Measurements from ENCODE around the gene TBX10. TPM values are rescaled to one million over a fixed set of nuclear protein-coding genes. Genes with fewer than 3 reads are reported as not detected.
"Not testable (repeated sequence)": the region's sequence is repeated elsewhere in the genome, so short reads cannot be mapped to it uniquely, and the experiment has no call there.

The TBX10 gene
- total RNA-seq, 1 donor from 2014 or later: not detected

- DNase-seq (ENCODE audit: low read depth): no peak
Observed at GRCh38 chr11:67645521-67646461, 6.2 kb upstream of the TBX10 start.

GRCh38 chr11:67644472-67645418 lies 5.2 kb upstream of the TBX10 start:
- DNase-seq (ENCODE audit: low read depth): no peak

DNA sequence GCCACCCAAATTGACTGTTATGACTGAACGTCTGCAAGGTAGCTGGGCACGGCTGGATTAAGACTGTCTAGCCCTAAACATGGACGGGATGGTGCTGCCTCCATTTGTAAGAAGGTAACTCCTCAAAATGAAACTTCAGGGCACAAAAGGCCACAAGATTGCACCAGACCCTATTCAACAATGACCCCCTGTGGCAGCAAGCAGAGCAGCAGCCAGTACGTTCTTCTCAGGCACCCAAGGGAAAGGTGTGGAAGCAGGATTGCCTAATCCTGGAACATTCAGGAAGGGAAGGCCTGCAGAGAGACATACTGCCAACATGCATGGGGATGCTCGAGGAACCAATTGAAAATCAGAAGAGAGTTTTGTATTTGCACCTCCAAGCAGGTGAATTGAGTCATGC lies 4.5 kb upstream of the TBX10 start:
- peak; percentile 13 for DNase-seq (ENCODE audit: low read depth)

- no peak for DNase-seq (ENCODE audit: low read depth)
Observed at GRCh38 chr11:67642173-67643120, 2.9 kb upstream of the TBX10 start.

- DNase-seq (ENCODE audit: low read depth): no peak
Observed at GRCh38 chr11:67641338-67642172, 2.0 kb upstream of the TBX10 start.

- DNase-seq (ENCODE audit: low read depth): no peak
Observed at GRCh38 chr11:67640758-67641337, 1.3 kb upstream of the TBX10 start.

DNA sequence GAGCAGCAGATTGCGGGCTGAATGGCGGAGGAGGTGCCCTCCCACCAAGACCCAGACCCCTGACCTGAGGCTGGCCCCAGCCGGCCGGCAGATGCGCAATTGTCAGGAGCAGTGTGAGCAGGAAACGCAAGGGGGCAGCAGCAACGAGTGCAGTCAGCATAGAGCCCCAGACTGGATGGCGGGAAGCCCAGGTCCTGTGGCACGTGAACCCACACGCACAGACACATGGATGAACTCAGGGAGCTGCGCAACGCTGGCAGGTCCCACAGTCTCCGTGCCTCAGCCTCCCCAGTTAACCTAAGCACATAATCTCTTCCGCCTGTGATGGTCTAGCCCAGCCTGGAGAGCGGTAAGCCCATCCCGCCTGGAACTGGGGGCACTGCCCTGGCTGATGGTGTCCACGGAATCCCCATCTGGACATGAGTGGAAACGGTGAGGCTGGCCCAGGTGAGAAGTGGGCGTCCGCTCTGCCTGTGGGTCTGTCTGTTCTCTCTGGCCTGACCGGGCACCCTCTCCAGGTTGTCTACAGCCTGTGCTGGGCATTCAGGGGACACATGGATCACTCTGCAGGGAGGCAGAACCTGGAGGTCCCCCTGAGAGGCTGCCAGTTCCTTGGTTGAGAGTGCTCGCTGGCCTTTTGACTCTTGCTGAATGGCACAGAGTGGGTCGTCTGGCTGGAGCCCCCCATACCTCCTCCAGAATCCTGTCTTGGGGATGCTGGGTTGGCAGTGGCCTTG lies 626 bp upstream of the TBX10 start:
- peak; percentile 23 for DNase-seq (ENCODE audit: low read depth)

GRCh38 chr11:67638535-67639437 lies 777 bp downstream of the TBX10 start:
- no peak for DNase-seq (ENCODE audit: low read depth)

DNA sequence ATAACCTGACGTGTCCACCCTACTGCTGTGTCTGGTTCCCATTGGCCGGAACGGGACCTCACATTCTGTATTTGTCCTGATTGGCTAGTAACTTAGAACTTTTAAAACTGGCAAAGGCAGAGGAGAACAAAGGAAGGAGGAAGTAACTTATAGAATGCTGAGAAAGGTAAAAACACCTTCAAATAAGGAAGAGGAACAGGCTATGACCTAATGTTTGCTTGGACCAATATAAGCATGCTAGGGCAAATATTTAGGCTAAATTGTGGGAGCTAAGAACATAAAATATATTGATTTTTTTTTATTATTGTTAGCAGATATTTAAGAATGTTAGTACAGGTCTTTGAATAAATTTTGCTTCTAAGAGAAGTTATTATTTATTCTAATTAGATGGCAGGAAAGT lies 2.1 kb downstream of the TBX10 start:
- DNase-seq (ENCODE audit: low read depth): not testable (repeated sequence)

DNA sequence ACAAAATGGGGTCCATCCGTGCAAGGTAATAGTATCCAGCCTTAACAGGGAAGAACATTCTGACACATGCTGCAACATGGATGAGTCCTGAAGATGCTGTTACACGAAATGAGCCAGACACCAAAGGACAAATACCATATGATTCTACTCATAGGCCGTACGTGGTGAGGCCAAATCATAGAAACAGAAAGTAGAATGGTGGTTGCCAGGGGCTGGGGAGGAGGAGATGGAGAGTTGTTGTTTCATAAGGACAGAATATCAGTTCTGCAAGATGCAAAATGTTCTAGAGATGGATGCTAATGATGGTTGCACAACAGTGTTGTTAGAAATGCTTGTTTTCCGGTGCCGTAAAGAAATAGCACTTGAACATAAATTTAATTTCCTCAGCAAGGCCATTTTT lies 2.6 kb downstream of the TBX10 start:
- DNase-seq (ENCODE audit: low read depth): no peak

DNA sequence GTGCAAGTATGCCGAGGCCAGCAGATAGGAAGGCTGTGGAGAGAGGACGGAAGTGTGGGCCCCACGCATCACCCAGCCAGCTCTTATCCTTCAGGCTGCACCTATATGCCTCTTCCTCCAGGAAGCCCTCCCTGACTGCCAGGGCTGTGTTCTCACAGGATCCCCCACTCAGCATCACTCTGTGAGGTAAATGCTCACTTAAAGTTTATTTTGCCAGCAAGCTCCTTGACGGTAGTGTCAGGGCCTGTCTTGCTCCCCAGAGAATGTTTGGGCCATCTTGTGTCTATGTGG lies 4.4 kb downstream of the TBX10 start:
- no peak for DNase-seq (ENCODE audit: low read depth)

- DNase-seq (ENCODE audit: low read depth): no peak
Observed at GRCh38 chr11:67634366-67635230, 5.0 kb downstream of the TBX10 start.

GRCh38 chr11:67633758-67634365 lies 5.7 kb downstream of the TBX10 start:
- DNase-seq (ENCODE audit: low read depth): no peak

GRCh38 chr11:67632982-67633755 lies 6.4 kb downstream of the TBX10 start:
- DNase-seq (ENCODE audit: low read depth): no peak

DNA sequence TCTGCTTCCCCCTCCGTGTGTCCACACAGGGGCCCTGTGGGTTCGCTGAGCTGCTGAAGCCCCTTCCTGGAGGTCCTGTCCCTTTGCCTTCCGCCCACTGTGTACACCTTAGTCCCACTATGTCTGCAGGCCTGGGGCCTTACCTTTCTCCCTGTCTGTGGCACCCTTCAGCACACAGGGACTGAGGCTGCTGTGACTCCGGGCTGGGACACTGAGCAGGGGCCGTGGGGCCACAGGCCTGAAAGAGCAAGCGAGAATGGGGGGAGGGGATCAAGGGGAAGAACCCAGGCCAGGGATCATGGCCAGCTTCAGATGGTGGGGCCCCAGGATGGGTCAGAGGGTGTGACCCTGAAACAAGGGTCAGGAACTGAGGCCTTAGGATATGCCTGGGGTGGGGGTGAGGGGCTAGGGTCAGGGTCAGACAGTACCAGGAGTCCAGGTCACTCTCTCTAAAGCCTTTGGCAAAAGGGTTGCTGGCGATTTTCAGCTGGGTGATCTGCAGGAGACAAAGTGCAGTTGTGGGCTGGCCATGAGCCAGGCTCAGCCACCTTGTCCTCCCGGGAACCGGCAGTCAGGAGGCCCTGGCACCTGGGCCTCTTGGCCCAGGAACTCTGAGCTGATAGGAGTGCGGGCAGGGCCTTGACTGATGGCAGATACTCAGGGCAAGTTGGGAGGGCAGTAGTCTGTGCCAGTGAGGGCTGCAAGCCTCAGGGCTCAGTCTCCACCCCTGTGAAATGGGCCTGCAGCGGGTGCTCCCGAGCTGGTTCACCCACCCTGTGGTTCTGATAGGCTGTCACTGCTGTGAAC lies 7.2 kb downstream of the TBX10 start:
- DNase-seq (ENCODE audit: low read depth): peak; percentile 22

DNA sequence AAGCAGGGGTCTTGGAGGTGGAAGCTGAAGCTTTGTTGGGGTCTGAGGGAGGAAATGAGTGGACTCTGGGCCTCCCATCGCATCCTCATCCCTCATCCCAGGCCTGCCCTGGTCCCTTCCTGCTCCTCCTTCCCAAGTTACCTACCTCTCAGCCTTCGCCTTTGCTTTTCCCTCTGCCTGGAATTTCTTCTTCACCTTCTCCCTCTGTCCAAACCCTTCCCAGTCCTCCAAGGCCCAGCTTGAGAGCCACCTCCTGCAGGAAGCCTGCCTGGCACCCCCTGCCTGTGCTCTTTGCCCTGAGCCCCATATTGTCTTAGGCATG lies 7.7 kb downstream of the TBX10 start:
- no peak for DNase-seq (ENCODE audit: low read depth)
